GM21576 (cell line): ENCODE measurements around the gene SPAM1.
A peak's percentile ranks its signal among the peaks of the same experiment; 100 is the strongest.
"Not testable (repeated sequence)": the region's sequence is repeated elsewhere in the genome, so short reads cannot be mapped to it uniquely, and the experiment has no call there.

Source experiments
- ATAC-seq: cut with Tn5 transposase; IDR thresholded peaks from one replicate; pipeline ENCODE4 v1.9.1; 2021; ENCODE audit warnings: mild to moderate bottlenecking, moderate library complexity; ENCODE audit not compliant: unreplicated experiment

SPAM1 gene

GRCh38 chr7:123948136-123948535, 23.1 kb downstream of the SPAM1 start:
- no peak for ATAC-seq

GRCh38 chr7:123958186-123958703, 33.2 kb downstream of the SPAM1 start:
- no peak for ATAC-seq

GRCh38 chr7:123961771-123962170, 36.7 kb downstream of the SPAM1 start:
- ATAC-seq: no peak

GRCh38 chr7:123966936-123967335, 41.9 kb downstream of the SPAM1 start:
- no peak for ATAC-seq

- ATAC-seq: peak; percentile 35
These were observed 47.0 kb downstream of the SPAM1 start for GRCh38 chr7:123972045-123972444.

GRCh38 chr7:123972831-123973230, 47.8 kb downstream of the SPAM1 start:
- no peak for ATAC-seq

GRCh38 chr7:123974326-123974908, 49.4 kb downstream of the SPAM1 start:
- ATAC-seq: peak; percentile 41

GRCh38 chr7:123975084-123975483, 50.0 kb downstream of the SPAM1 start:
- no peak for ATAC-seq

GRCh38 chr7:123977081-123977480, 52.0 kb downstream of the SPAM1 start:
- ATAC-seq: no peak

- no peak for ATAC-seq
These were observed 54.8 kb downstream of the SPAM1 start for GRCh38 chr7:123979876-123980275.

GRCh38 chr7:123987445-123987844, 62.4 kb downstream of the SPAM1 start:
- ATAC-seq: no peak

- no peak for ATAC-seq
These were observed 68.0 kb downstream of the SPAM1 start for GRCh38 chr7:123992913-123993518.

GRCh38 chr7:123993996-123994395, 69.0 kb downstream of the SPAM1 start:
- ATAC-seq: no peak

GRCh38 chr7:123994449-123994848, 69.4 kb downstream of the SPAM1 start:
- no peak for ATAC-seq

GRCh38 chr7:123995617-123996326, 70.7 kb downstream of the SPAM1 start:
- ATAC-seq: no peak

GRCh38 chr7:123996327-123996625, 71.2 kb downstream of the SPAM1 start:
- ATAC-seq: no peak

GRCh38 chr7:123998921-123999320, 73.9 kb downstream of the SPAM1 start:
- ATAC-seq: no peak

GRCh38 chr7:123999703-124000102, 74.7 kb downstream of the SPAM1 start:
- no peak for ATAC-seq

GRCh38 chr7:124008296-124008695, 83.3 kb downstream of the SPAM1 start:
- ATAC-seq: not testable (repeated sequence)

- no peak for ATAC-seq
These were observed 84.3 kb downstream of the SPAM1 start for GRCh38 chr7:124009321-124009720.
